Measurements from ENCODE around the gene TRIM9.
"Not testable (repeated sequence)": the region's sequence is repeated elsewhere in the genome, so short reads cannot be mapped to it uniquely, and the experiment has no call there.

Gene TRIM9

DNA sequence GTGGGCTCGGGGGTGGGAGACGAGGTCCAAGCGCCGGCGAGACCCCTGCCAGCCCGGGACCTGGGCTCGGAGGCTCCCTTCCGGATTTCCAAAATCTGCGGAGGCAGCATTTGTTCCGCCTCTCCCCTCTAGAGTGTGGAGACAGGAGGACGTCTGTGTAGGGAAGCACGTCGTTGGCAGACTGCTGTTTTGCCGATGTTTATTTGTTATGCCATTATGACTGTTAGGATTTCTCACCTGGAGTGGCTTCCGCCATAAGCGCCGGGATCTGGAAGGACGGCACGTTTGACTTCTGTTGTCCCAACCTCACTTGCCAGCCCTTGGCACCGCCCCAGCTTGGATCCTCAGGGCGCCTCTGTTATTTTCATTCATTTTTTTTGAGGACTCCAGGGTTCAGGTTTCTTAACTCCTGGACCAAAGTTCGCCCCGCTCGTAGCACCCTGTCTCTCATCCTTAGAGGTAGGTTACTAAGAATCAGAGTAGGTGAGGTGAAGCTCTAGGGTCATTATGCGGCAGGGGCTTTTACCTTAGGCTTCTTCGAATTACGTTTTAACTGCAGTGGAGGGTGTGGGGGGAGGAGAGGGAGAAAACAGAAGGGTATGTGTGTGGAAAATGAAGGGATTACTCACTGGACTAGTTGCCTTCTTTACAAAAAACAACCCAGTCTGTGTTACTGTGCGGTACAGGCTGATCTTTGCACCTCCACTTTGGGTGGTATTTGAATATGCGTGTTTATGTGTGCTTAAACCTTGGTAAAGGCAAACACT is 150.1 kb downstream of the TRIM9 start:
- Histone ChIP-seq H3K9me3 (peaks cover 16% of the 10 kb centered on the region), H3K4me3 (peak overlapping the region; percentile 68), H3K4me1 (peaks cover 13% of the 10 kb centered on the region), H3K27ac (no peak overlapping the region), H3K36me3 (no peaks in the 10 kb centered on the region), H4K20me1 (no peaks in the 10 kb centered on the region), H3K27me3 (peaks cover 48% of the 10 kb centered on the region), H3K4me2 (peak overlapping the region; percentile 94), H3K9ac (0 out of 2 replicates have a peak overlapping the region, but pooled peaks have one; percentile 6)
- TF ChIP-seq Cebpa-rat (IDR thresholded peaks at IDR 0.05): no peak

GRCh38 chr14:50943943-50944646 is 150.8 kb downstream of the TRIM9 start, which contains the start of gene PYGL:
PYGL (minus strand) TSS chr14:50944483; CDS start chr14:50944403, 80 bp downstream.
- H3K4me1 ChIP-seq: peaks cover 13% of the 10 kb centered on the region
- no peaks in the 10 kb centered on the region for H3K36me3 ChIP-seq
- peak within 1 kb of the TSS; percentile 68 for H3K4me3 ChIP-seq
- no peaks in the 10 kb centered on the region for H4K20me1 ChIP-seq
- 0 out of 2 replicates have a peak within 1 kb of the TSS, but pooled peaks have one; percentile 6 for H3K9ac ChIP-seq
- TF ChIP-seq Cebpa-rat (IDR thresholded peaks at IDR 0.05): no peak
- H3K27me3 ChIP-seq: peaks cover 48% of the 10 kb centered on the region
- H3K9me3 ChIP-seq: peaks cover 14% of the 10 kb centered on the region
- no peak within 1 kb of the TSS for H3K27ac ChIP-seq
- peak within 1 kb of the TSS; percentile 94 for H3K4me2 ChIP-seq

- Histone ChIP-seq H3K27me3 (peaks cover 48% of the 10 kb centered on the region), H3K4me1 (peaks cover 13% of the 10 kb centered on the region), H3K4me3 (peak overlapping the region; percentile 68), H3K36me3 (no peaks in the 10 kb centered on the region), H3K9ac (no peak overlapping the region), H4K20me1 (no peaks in the 10 kb centered on the region), H3K4me2 (peak overlapping the region; percentile 94), H3K27ac (no peak overlapping the region), H3K9me3 (peaks cover 7% of the 10 kb centered on the region)
- no peak for TF ChIP-seq Cebpa-rat (IDR thresholded peaks at IDR 0.05)
Observed at GRCh38 chr14:50943261-50943942, 151.5 kb downstream of the TRIM9 start.

GRCh38 chr14:50941638-50942037 is 153.3 kb downstream of the TRIM9 start:
- peaks cover 13% of the 10 kb centered on the region for H3K4me1 ChIP-seq
- not testable (repeated sequence) for H3K4me3 ChIP-seq, H3K36me3 ChIP-seq, H3K4me2 ChIP-seq, H4K20me1 ChIP-seq, H3K27ac ChIP-seq, H3K9ac ChIP-seq, H3K9me3 ChIP-seq
- peaks cover 48% of the 10 kb centered on the region for H3K27me3 ChIP-seq

GRCh38 chr14:50941151-50941550 is 153.8 kb downstream of the TRIM9 start:
- Histone ChIP-seq H3K36me3 (no peaks in the 10 kb centered on the region), H3K9me3 (no peaks in the 10 kb centered on the region; the same call in 1 of the 2 replicates), H3K27me3 (peaks cover 48% of the 10 kb centered on the region), H3K9ac (no peak overlapping the region), H3K4me3 (no peak overlapping the region), H3K27ac (no peak overlapping the region), H3K4me1 (peaks cover 13% of the 10 kb centered on the region), H4K20me1 (no peaks in the 10 kb centered on the region), H3K4me2 (no peak overlapping the region)
- TF ChIP-seq Cebpa-rat (IDR thresholded peaks at IDR 0.05): no peak

GRCh38 chr14:50937800-50938199 is 157.1 kb downstream of the TRIM9 start:
- H3K4me2 ChIP-seq: no peak overlapping the region
- H3K9me3 ChIP-seq: no peaks in the 10 kb centered on the region; the same call in 1 of the 2 replicates
- no peak overlapping the region for H3K9ac ChIP-seq
- H4K20me1 ChIP-seq: no peaks in the 10 kb centered on the region
- peaks cover 22% of the 10 kb centered on the region for H3K27me3 ChIP-seq
- no peak overlapping the region for H3K27ac ChIP-seq
- no peaks in the 10 kb centered on the region for H3K4me1 ChIP-seq
- no peak overlapping the region for H3K4me3 ChIP-seq
- H3K36me3 ChIP-seq: no peaks in the 10 kb centered on the region
- TF ChIP-seq Cebpa-rat (IDR thresholded peaks at IDR 0.05): no peak

GRCh38 chr14:50937325-50937724 is 157.6 kb downstream of the TRIM9 start:
- no peaks in the 10 kb centered on the region for H3K36me3 ChIP-seq
- no peaks in the 10 kb centered on the region for H3K4me1 ChIP-seq
- no peak overlapping the region for H3K4me3 ChIP-seq
- H3K9me3 ChIP-seq: no peaks in the 10 kb centered on the region
- TF ChIP-seq Cebpa-rat (IDR thresholded peaks at IDR 0.05): no peak
- H3K27me3 ChIP-seq: peaks cover 17% of the 10 kb centered on the region
- H3K4me2 ChIP-seq: no peak overlapping the region
- no peaks in the 10 kb centered on the region for H4K20me1 ChIP-seq
- H3K9ac ChIP-seq: no peak overlapping the region
- no peak overlapping the region for H3K27ac ChIP-seq

DNA sequence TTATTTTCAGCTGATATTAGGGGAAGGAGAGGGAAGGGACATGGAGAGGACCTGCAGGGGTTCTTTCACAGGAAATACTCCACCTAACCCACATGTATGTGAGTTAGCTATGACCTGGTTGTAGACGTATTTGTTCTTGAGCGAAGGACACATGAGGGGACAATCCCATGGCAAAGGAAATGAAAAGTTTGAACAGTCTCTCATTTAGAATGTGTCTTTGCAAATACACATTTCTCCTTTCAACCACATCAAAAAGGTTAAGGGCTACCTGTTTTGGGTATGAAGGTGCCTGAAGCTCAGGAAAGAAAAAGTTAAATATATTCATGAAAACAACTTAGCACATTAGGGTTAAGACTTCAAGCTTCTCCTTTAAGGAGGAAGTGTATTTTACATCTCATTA is 158.0 kb downstream of the TRIM9 start:
- Histone ChIP-seq H3K9me3 (no peaks in the 10 kb centered on the region), H3K36me3 (no peaks in the 10 kb centered on the region), H3K4me1 (no peaks in the 10 kb centered on the region), H3K27me3 (peaks cover 12% of the 10 kb centered on the region), H3K27ac (no peak overlapping the region), H3K9ac (no peak overlapping the region), H4K20me1 (no peaks in the 10 kb centered on the region), H3K4me2 (no peak overlapping the region), H3K4me3 (no peak overlapping the region)
- no peak for TF ChIP-seq Cebpa-rat (IDR thresholded peaks at IDR 0.05)

GRCh38 chr14:50936016-50936340 is 158.9 kb downstream of the TRIM9 start:
- no peak overlapping the region for H3K4me3 ChIP-seq
- H3K9me3 ChIP-seq: no peaks in the 10 kb centered on the region
- H3K9ac ChIP-seq: no peak overlapping the region
- no peaks in the 10 kb centered on the region for H4K20me1 ChIP-seq
- H3K27ac ChIP-seq: no peak overlapping the region
- no peaks in the 10 kb centered on the region for H3K36me3 ChIP-seq
- TF ChIP-seq Cebpa-rat (IDR thresholded peaks at IDR 0.05): no peak
- H3K4me1 ChIP-seq: no peaks in the 10 kb centered on the region
- peaks cover 3% of the 10 kb centered on the region for H3K27me3 ChIP-seq
- H3K4me2 ChIP-seq: no peak overlapping the region

All from BLaER1 (cell line).